ENCODE results near the gene FKBP8.

DNA sequence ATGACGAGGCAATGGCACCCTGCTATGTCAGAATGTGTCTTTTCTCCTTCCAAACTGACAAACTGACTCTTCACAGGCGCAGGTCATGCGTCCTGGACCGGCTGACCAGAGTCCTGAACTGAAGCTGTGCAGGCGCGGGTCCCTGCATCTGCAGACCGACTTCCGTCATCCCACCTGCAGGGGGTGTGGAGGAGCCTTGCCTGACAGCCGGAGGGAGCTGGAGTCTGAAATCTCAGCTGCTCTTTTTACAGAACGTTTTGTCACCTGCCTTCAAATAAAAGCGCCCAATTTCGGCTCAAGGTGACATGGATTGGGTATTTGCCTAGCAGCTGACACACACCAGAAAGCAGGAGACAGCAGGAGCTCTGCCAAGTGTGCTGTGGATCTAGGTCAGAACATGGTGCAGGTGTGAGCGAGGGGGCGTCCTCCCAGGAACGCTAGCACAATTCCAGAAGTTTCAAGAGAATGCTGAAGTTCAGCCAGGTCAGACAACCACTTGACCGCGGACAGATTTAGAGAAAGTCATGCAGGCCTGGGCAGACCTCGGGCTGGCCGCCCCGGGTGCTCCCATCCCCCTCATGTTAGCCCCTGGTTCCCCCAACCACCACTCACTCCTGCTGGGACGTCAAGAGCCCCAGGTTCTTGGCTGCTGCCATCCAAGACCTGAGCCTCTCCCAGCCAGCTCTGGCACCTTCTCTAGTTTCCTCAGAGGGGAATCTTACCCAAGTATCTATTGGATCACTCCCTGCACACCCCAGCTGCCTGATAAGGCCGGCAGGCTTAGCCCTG is 54.3 kb downstream of the FKBP8 start:
- TF ChIP-seq EZH2 (IDR thresholded peaks at IDR 0.05) (no peak), ZFX (IDR thresholded peaks at IDR 0.05) (no peak), POLR2A (IDR thresholded peaks at IDR 0.05; ENCODE audit: borderline replicate concordance, extremely low read depth, insufficient read depth, insufficient read length) (no peak), YY1 (IDR thresholded peaks at IDR 0.05; ENCODE audit: extremely low read depth, insufficient replicate concordance, low read depth, low read length) (no peak)
- TF ChIP-seq, protein P1, sequence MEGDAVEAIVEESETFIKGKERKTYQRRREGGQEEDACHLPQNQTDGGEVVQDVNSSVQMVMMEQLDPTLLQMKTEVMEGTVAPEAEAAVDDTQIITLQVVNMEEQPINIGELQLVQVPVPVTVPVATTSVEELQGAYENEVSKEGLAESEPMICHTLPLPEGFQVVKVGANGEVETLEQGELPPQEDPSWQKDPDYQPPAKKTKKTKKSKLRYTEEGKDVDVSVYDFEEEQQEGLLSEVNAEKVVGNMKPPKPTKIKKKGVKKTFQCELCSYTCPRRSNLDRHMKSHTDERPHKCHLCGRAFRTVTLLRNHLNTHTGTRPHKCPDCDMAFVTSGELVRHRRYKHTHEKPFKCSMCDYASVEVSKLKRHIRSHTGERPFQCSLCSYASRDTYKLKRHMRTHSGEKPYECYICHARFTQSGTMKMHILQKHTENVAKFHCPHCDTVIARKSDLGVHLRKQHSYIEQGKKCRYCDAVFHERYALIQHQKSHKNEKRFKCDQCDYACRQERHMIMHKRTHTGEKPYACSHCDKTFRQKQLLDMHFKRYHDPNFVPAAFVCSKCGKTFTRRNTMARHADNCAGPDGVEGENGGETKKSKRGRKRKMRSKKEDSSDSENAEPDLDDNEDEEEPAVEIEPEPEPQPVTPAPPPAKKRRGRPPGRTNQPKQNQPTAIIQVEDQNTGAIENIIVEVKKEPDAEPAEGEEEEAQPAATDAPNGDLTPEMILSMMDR (IDR thresholded peaks at IDR 0.05 in 2 of 3, conservative IDR thresholded peaks at IDR 0.05 in 1 of 3; ENCODE audit: borderline replicate concordance in 1 of 3, insufficient read depth in 1 of 3, low read depth in 2 of 3, low read length in 2 of 3): peak; percentile 15 to 61 (median 48); a peak in 4 of 6 replicates
- TF ChIP-seq, protein P2, sequence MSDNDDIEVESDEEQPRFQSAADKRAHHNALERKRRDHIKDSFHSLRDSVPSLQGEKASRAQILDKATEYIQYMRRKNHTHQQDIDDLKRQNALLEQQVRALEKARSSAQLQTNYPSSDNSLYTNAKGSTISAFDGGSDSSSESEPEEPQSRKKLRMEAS (IDR thresholded peaks at IDR 0.05): no peak
